H9 (cell line): ENCODE measurements around the gene NHLH1. TPM values are rescaled to one million over a fixed set of nuclear protein-coding genes. Genes with fewer than 3 reads are reported as not detected.

ENCODE experiments used
- DNase-seq: peaks from one replicate; pipeline ENCODE4 v3.0.0-alpha.2; 2017
- H2AFZ ChIP-seq: one replicate; pipeline ENCODE4 v1.6.1; 2013; ENCODE audit warnings: mild to moderate bottlenecking, low read length, control low read depth, moderate library complexity
- H2AK5ac ChIP-seq: 2 replicates; pipeline ENCODE4 v1.6.1; 2013; ENCODE audit warnings: low read length, control low read depth, mixed read lengths; ENCODE audit not compliant: insufficient read length
- H2BK120ac ChIP-seq: one replicate; pipeline ENCODE4 v1.6.1; 2013; ENCODE audit warnings: low read depth, mild to moderate bottlenecking, low read length, control low read depth, inconsistent platforms; ENCODE audit not compliant: poor library complexity, severe bottlenecking
- H2BK12ac ChIP-seq: 2 replicates; pipeline ENCODE4 v1.6.1; 2013; ENCODE audit warnings: low read length, control low read depth, mixed read lengths, low read depth; ENCODE audit not compliant: insufficient read length
- H2BK15ac ChIP-seq: 2 replicates; pipeline ENCODE4 v1.6.1; 2013; ENCODE audit warnings: low read depth, low read length, control low read depth
- H2BK20ac ChIP-seq: one replicate; pipeline ENCODE4 v1.6.1; 2013; ENCODE audit warnings: low read depth, mild to moderate bottlenecking, low read length, control low read depth, inconsistent platforms; ENCODE audit not compliant: poor library complexity, severe bottlenecking
- H2BK5ac ChIP-seq: 2 replicates; pipeline ENCODE4 v1.6.1; 2013; ENCODE audit warnings: low read length, control low read depth, mixed read lengths; ENCODE audit not compliant: insufficient read length
- H3K14ac ChIP-seq: 2 replicates; pipeline ENCODE4 v1.6.1; 2013; ENCODE audit warnings: low read length, control low read depth; ENCODE audit not compliant: insufficient read depth
- H3K18ac ChIP-seq: 2 replicates; pipeline ENCODE4 v1.6.1; 2013; ENCODE audit warnings: low read depth, mild to moderate bottlenecking, mixed read lengths, low read length, control low read depth; ENCODE audit not compliant: insufficient read length
- H3K23ac ChIP-seq: 2 replicates; pipeline ENCODE4 v1.6.1; 2013; ENCODE audit warnings: low read length, control low read depth, mixed read lengths, low read depth; ENCODE audit not compliant: insufficient read length
- H3K23me2 ChIP-seq: 2 replicates; pipeline ENCODE4 v1.6.1; 2013; ENCODE audit warnings: low read depth, mild to moderate bottlenecking, mixed read lengths, low read length, control low read depth; ENCODE audit not compliant: insufficient read length, poor library complexity, severe bottlenecking
- H3K27ac ChIP-seq: 2 replicates; pipeline ENCODE4 v1.5.1; 2013; ENCODE audit warnings: low read length, control low read depth, mixed read lengths, low read depth; ENCODE audit not compliant: insufficient read length
- H3K27me3 ChIP-seq: 2 replicates; pipeline ENCODE4 v1.6.1; 2013; ENCODE audit warnings: low read length, control low read depth, inconsistent platforms; ENCODE audit not compliant: insufficient read depth
- H3K4ac ChIP-seq: 2 replicates; pipeline ENCODE4 v1.6.1; 2013; ENCODE audit warnings: low read depth, mild to moderate bottlenecking, control low read depth, inconsistent platforms, low read length, moderate library complexity
- H3K4me1 ChIP-seq: 2 replicates; pipeline ENCODE4 v1.6.1; 2013; ENCODE audit warnings: low read length, control low read depth, inconsistent platforms; ENCODE audit not compliant: insufficient read depth
- H3K4me2 ChIP-seq: 2 replicates; pipeline ENCODE4 v1.6.1; 2013; ENCODE audit warnings: low read length, control low read depth, mixed read lengths; ENCODE audit not compliant: insufficient read length, insufficient read depth
- H3K56ac ChIP-seq: 2 replicates; pipeline ENCODE4 v1.6.1; 2013; ENCODE audit warnings: low read depth, mild to moderate bottlenecking, mixed read lengths, low read length, control low read depth; ENCODE audit not compliant: insufficient read length
- H3K79me1 ChIP-seq: 2 replicates; pipeline ENCODE4 v1.6.1; 2013; ENCODE audit warnings: low read depth, mild to moderate bottlenecking, moderate library complexity, low read length, control low read depth, inconsistent platforms; ENCODE audit not compliant: insufficient read depth, poor library complexity, severe bottlenecking
- H3K79me2 ChIP-seq: 2 replicates; pipeline ENCODE4 v1.6.1; 2013; ENCODE audit warnings: low read length, control low read depth, inconsistent platforms; ENCODE audit not compliant: insufficient read depth
- H3K9ac ChIP-seq: 2 replicates; pipeline ENCODE4 v1.6.1; 2013; ENCODE audit warnings: low read length, control low read depth, mixed read lengths; ENCODE audit not compliant: insufficient read length; ENCODE audit errors: extremely low read depth
- H3K9me3 ChIP-seq: one replicate; pipeline ENCODE4 v1.6.1; 2013; ENCODE audit warnings: low read depth, low read length, inconsistent platforms; ENCODE audit not compliant: control insufficient read depth
- H3T11ph ChIP-seq: one replicate; pipeline ENCODE4 v1.6.1; 2013; ENCODE audit warnings: mild to moderate bottlenecking, low read length, control low read depth, inconsistent platforms
- H4K20me1 ChIP-seq: one replicate; pipeline ENCODE4 v1.6.1; 2013; ENCODE audit not compliant: control insufficient read depth, insufficient read length, insufficient read depth
- H4K5ac ChIP-seq: 2 replicates; pipeline ENCODE4 v1.6.1; 2013; ENCODE audit warnings: low read depth, mild to moderate bottlenecking, mixed read lengths, low read length, control low read depth; ENCODE audit not compliant: insufficient read length
- H4K8ac ChIP-seq: replicated peaks from 2 replicates; pipeline ENCODE4 v1.6.1; 2013; ENCODE audit warnings: low read length, control low read depth, mixed read lengths, low read depth; ENCODE audit not compliant: insufficient read length
- H4K91ac ChIP-seq: 2 replicates; pipeline ENCODE4 v1.6.1; 2013; ENCODE audit warnings: low read depth, mild to moderate bottlenecking, moderate library complexity, mixed read lengths, low read length, control low read depth; ENCODE audit not compliant: insufficient read length
- H3K27ac Mint-ChIP-seq, 3 experiments: 2 replicates in 2 of 3; 3 replicates in 1 of 3; pipeline ENCODE4 v1.8.0; 2020 to 2021; ENCODE audit warnings: mixed read lengths in 3 of 3, mild to moderate bottlenecking in 1 of 3, moderate library complexity in 1 of 3
- H3K27me3 Mint-ChIP-seq: 2 replicates; pipeline ENCODE4 v1.8.0; 2021; ENCODE audit warnings: low read depth, mild to moderate bottlenecking, moderate library complexity, mixed read lengths
- H3K36me3 Mint-ChIP-seq, 3 experiments: 2 replicates in 2 of 3; 3 replicates in 1 of 3; pipeline ENCODE4 v1.8.0; 2020 to 2021; ENCODE audit warnings: low read depth in 3 of 3, mixed read lengths in 3 of 3; ENCODE audit not compliant: insufficient read depth in 1 of 3
- H3K4me1 Mint-ChIP-seq, 2 experiments: 2 replicates each; pipeline ENCODE4 v1.8.0; 2020; ENCODE audit warnings: mixed read lengths in 2 of 2
- H3K4me3 Mint-ChIP-seq, 2 experiments: 2 replicates in 1 of 2; 3 replicates in 1 of 2; pipeline ENCODE4 v1.8.0; 2020 to 2021; ENCODE audit warnings: mild to moderate bottlenecking in 2 of 2, mixed read lengths in 2 of 2, moderate library complexity in 1 of 2
- H3K9me3 Mint-ChIP-seq, 2 experiments: 2 replicates in 1 of 2; 3 replicates in 1 of 2; pipeline ENCODE4 v1.8.0; 2020; ENCODE audit warnings: mild to moderate bottlenecking in 2 of 2, mixed read lengths in 2 of 2, moderate library complexity in 1 of 2
- WGBS: extraction: QIAGEN DNeasy Blood & Tissue Kit; methylation state at CpG from one replicate; pipeline ENCODE4 v1.1.7; 2013; ENCODE audit warnings: missing lambda C conversion rate, low lambda C conversion rate, mixed read lengths; ENCODE audit not compliant: insufficient read length; ENCODE audit errors: extremely low coverage; 5-methylcytosine and 5-hydroxymethylcytosine counted together
- total RNA-seq: library from RNA; stranded (reverse); gene quantifications from 2 replicates; pipeline ENCODE4 v1.2.1, GENCODE V29; 2021
- TF ChIP-seq, protein P1 (sequence below): fragments of 200-600 bp; sonication (generic); conservative IDR thresholded peaks from 3 replicates; pipeline ENCODE4 v1.8.0; 2021; ENCODE audit warnings: antibody characterized with exemption, mild to moderate bottlenecking

The NHLH1 gene
- total RNA-seq, 1 experiment from 2014 or later: 1.5 TPM

- no peak overlapping the region for H3K27ac ChIP-seq
- Mint-ChIP-seq H3K4me1 (peaks cover 79 to 80% of the 10 kb centered on the region in 2 experiments), H3K27ac (peak overlapping the region in 2 of 3 experiments; percentile 86 to 96; a peak in 5 of 7 replicates), H3K27me3 (no peaks in the 10 kb centered on the region), H3K36me3 (peaks cover 5 to 26% (median 11%) of the 10 kb centered on the region in 3 experiments; a peak in 6 of 7 replicates), H3K4me3 (no peak overlapping the region), H3K9me3 (no peaks in the 10 kb centered on the region)
- H2BK120ac ChIP-seq: no peak overlapping the region
- DNase-seq: no peak
- H3K23me2 ChIP-seq: no peaks in the 10 kb centered on the region
- no peak overlapping the region for H2AK5ac ChIP-seq
- H3T11ph ChIP-seq: no peak overlapping the region
- H2BK20ac ChIP-seq: no peak overlapping the region
- H4K20me1 ChIP-seq: peaks cover 5% of the 10 kb centered on the region
- H3K9ac ChIP-seq: no peak overlapping the region
- no CpG with 5 or more reads among the region's 5 CpGs for WGBS
- H4K8ac ChIP-seq: no peak overlapping the region
- H2BK12ac ChIP-seq: no peak overlapping the region
- no peak overlapping the region for H2AFZ ChIP-seq
- H3K56ac ChIP-seq: no peak overlapping the region
- no peak overlapping the region for H4K91ac ChIP-seq
- no peak overlapping the region for H3K18ac ChIP-seq
- H2BK5ac ChIP-seq: no peak overlapping the region
- no peak overlapping the region for H3K23ac ChIP-seq
- TF ChIP-seq, protein P1, sequence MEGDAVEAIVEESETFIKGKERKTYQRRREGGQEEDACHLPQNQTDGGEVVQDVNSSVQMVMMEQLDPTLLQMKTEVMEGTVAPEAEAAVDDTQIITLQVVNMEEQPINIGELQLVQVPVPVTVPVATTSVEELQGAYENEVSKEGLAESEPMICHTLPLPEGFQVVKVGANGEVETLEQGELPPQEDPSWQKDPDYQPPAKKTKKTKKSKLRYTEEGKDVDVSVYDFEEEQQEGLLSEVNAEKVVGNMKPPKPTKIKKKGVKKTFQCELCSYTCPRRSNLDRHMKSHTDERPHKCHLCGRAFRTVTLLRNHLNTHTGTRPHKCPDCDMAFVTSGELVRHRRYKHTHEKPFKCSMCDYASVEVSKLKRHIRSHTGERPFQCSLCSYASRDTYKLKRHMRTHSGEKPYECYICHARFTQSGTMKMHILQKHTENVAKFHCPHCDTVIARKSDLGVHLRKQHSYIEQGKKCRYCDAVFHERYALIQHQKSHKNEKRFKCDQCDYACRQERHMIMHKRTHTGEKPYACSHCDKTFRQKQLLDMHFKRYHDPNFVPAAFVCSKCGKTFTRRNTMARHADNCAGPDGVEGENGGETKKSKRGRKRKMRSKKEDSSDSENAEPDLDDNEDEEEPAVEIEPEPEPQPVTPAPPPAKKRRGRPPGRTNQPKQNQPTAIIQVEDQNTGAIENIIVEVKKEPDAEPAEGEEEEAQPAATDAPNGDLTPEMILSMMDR: no peak
- no peak overlapping the region for H3K4me2 ChIP-seq
- H3K27me3 ChIP-seq: no peaks in the 10 kb centered on the region
- no peaks in the 10 kb centered on the region for H3K9me3 ChIP-seq
- H2BK15ac ChIP-seq: no peak overlapping the region
- H3K79me1 ChIP-seq: peaks cover 3% of the 10 kb centered on the region
- H3K79me2 ChIP-seq: peaks cover 9% of the 10 kb centered on the region; the same call in 1 of the 2 replicates
- H3K14ac ChIP-seq: 0 out of 2 replicates have a peak overlapping the region, but pooled peaks have one; percentile 11
- peaks cover 20% of the 10 kb centered on the region for H3K4me1 ChIP-seq
- H3K4ac ChIP-seq: no peak overlapping the region
- H4K5ac ChIP-seq: no peak overlapping the region
Measured at GRCh38 chr1:160409486-160409885, 42.6 kb downstream of the NHLH1 start.
